DND-41 (cell line): ENCODE measurements around the gene SCRN3.

ENCODE experiments used
- EZH2 ChIP-seq: IDR thresholded peaks from 3 replicates; pipeline ENCODE4 v1.6.1; 2012; ENCODE audit warnings: borderline replicate concordance, low read depth, mild to moderate bottlenecking, moderate library complexity, low read length, inconsistent platforms; ENCODE audit not compliant: severe bottlenecking
- TF ChIP-seq, protein P1 (sequence below): IDR thresholded peaks from 2 replicates; pipeline ENCODE4 v1.5.1; 2012; ENCODE audit warnings: borderline replicate concordance, low read length, moderate library complexity, mild to moderate bottlenecking; ENCODE audit not compliant: poor library complexity, severe bottlenecking; ENCODE audit errors: extremely low read depth

DNA sequence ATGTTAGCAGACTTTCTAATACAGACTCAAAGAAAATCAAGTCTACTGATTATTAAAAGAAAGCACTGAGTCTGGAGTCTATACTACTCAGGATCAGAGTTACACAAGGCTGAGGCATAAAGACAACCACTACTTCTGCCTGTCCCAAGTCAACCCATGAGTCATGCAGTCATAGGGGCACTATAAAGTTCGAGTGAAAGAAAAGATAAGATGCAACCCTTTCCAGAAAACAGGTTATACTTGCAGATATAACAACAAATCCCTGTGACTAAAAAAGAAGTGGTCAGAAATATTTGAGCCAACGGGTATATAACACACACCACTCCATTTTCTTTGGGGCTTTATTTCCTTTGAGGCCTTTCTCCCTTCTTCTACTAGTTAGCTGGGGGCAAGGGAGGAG lies 18.6 kb upstream of the SCRN3 start:
- TF ChIP-seq, protein P1, sequence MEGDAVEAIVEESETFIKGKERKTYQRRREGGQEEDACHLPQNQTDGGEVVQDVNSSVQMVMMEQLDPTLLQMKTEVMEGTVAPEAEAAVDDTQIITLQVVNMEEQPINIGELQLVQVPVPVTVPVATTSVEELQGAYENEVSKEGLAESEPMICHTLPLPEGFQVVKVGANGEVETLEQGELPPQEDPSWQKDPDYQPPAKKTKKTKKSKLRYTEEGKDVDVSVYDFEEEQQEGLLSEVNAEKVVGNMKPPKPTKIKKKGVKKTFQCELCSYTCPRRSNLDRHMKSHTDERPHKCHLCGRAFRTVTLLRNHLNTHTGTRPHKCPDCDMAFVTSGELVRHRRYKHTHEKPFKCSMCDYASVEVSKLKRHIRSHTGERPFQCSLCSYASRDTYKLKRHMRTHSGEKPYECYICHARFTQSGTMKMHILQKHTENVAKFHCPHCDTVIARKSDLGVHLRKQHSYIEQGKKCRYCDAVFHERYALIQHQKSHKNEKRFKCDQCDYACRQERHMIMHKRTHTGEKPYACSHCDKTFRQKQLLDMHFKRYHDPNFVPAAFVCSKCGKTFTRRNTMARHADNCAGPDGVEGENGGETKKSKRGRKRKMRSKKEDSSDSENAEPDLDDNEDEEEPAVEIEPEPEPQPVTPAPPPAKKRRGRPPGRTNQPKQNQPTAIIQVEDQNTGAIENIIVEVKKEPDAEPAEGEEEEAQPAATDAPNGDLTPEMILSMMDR = no peak
- no peak for TF ChIP-seq EZH2
